ENCODE measurements around the gene HSD17B2.
"Not testable (repeated sequence)": the region's sequence is repeated elsewhere in the genome, so short reads cannot be mapped to it uniquely, and the experiment has no call there.

Gene HSD17B2, protein sequence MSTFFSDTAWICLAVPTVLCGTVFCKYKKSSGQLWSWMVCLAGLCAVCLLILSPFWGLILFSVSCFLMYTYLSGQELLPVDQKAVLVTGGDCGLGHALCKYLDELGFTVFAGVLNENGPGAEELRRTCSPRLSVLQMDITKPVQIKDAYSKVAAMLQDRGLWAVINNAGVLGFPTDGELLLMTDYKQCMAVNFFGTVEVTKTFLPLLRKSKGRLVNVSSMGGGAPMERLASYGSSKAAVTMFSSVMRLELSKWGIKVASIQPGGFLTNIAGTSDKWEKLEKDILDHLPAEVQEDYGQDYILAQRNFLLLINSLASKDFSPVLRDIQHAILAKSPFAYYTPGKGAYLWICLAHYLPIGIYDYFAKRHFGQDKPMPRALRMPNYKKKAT

DNA sequence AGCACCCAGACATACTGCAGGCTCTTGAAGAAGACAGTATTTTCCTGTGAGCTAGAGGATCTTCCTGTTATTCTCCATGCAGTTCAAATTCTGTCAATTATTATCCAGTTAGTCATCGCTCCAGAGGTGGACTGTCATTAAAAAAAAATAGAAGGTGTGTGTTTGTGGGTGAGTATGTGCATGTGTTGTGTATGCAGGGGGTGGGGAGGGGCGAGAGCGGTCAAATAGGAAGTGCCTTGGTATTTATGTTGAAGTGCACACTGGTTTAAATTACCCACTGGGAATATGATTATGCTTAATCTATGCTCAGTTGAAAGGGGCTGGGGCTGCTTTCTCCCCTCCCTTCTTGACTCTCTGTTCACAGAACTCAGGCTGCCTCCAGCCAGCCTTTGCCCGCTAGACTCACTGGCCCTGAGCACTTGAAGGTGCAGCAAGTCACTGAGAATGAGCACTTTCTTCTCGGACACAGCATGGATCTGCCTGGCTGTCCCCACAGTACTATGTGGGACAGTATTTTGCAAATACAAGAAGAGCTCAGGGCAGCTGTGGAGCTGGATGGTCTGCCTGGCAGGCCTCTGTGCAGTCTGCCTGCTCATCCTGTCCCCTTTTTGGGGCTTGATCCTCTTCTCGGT is at the start of gene HSD17B2:
Gene HSD17B2, plus strand, starts transcription at position 273 of the 632 bp plus-strand sequence. Its CDS starts 172 bp downstream, at position 445.
- DNase-seq = no peak

DNA sequence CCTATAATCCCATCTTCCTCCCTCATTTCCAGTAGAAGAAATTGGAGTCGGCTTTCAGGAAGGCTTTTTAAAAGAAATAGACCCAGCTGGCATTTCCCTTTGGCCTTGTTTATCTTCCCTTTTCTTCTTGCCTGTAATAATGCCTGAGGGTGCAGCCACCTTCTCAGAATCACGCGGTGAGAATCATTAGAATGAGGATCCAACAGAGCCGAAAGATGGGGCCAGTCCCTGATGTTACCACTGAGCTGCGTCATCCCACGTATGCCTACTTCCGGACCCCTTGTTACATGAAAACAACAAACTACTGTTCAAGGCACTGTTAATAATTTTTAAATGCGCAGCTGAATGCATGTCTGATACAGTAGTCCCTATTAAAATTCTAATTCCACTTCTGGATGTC is 47.9 kb upstream of the HSD17B2 start:
- DNase-seq = no peak

DNA sequence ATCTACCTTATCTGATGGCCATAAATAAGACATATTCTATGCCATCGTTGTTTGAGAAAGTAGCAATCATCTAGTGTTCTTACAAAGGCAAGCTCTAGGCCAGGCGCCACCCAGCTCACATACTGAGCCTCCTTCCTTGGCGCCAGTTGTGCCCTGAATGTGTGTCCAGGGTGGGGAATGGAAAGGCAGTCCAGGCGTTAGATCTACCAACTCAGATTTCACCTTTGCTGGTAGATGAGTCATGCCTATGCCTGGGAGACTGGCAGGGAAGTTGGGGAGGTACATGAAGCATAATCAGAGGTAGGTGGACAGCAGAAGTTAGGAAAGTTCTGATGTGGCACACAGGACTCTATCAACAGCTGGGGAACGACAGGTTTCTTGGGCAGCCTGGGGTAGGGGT is 47.3 kb upstream of the HSD17B2 start:
- DNase-seq = no peak

DNA sequence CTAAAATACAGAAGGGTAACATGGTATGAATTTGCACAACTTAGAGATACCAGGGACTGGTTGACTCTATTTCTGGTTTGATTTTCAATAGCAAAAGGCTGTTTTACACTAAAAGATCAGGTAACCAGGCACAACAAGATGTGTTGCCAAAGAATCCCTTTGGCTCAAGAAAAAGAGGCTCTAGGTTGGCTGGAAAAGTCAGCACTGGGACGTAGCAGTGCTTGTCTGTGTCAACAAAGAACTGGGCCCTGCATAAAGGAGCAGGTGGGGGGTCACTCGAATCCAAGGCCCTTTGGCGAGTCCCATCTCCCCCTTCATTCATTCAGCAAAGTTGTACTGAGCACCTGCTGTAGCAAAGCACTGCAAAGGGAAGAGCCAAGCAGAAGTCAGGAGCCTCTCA is 42.2 kb upstream of the HSD17B2 start:
- no peak for DNase-seq

DNA sequence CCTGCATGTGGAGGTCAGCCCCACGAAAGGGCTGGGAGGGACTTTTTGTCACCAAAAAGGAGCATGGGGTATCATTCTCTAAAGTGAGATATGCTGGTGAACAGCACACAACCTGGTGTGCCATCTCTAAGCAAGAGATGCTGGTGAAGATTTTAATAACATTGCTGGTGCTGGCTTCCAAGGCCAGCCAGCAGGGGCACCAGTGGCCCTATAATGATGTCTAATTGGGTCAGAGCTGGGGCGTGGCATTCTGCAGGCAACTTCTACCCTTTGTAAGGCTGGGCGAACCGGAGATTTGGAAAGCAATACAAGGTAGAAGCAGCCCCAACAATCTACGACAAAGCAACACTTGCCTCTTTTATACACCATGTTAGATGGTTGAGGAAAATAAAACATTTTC is 40.6 kb upstream of the HSD17B2 start:
- no peak for DNase-seq

DNA sequence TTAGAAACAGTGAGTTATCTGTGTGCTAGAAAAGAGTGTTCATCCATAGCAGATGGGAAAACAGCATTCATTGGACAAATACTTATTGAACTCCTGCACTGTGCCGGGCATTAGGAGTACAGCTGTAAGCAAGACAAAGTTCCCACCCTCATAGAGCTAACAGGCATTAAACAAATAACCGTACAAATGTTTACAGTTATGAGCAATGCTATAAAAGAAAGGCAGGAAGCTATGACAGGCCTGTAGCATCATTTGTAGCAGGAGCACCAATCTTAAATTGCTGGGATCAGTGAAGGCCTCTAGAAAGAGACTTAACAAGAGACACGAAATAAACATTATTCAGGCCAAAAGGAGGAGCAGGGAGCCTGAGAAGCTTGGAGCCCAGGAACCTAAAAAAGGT is 39.4 kb upstream of the HSD17B2 start:
- no peak for DNase-seq

DNA sequence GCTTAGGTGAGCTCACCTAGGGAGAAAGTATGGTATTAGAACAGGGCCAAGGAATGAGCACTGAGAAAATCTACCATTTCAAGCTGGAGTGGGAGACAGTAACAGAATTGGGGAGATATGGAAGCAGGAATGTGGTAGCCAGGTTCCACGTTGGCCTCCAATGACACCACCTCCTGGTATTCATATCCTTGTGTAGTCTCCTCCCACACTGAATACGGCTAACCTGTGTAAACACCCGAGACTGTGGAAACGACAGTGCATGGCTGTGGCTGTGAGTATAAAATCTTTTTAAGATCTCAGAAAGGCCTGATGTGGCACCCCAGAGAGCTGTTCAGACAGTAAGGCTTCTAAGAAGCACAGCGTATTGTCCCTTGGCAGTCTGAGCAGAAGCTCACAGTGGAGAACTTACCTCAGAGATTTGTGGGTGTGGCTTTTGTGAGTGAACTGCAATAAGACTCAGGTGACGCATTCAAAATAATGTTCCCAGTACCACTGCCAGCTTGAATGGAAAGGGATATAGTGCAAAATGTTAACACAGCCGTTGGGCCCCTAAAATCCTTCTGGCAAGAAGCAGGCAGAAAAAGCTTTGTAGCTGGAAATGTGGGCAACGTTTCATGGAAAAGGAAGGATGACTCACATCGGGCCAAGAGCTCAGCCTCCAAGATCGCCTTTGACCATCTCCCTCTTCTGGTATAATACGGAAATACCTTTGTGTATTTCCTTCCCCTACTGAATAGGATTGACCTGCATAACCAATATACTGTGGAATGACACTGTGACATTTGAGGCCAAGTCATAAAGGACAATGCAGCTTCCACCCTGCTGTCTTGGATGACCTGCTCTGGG is 38.2 kb upstream of the HSD17B2 start:
- DNase-seq = no peak

DNA sequence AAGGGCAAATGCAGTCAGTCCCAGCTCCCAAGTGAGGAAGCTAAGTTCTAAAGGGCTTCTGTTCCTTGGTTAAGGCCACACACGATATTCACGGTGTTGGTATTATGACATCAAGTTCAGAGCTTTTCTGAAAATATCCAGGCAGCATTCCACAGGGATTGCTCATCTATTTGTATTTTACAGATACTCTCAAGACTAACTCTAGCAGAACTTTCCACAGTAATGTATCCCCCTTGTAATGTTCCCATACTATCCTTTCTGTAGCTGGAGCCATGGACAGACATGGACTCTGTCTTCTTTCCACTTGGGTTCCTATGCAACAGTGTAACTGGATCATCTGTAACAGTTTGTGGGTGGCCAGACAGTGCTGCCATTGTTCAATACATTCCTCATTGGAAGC is 37.3 kb upstream of the HSD17B2 start:
- no peak for DNase-seq

DNA sequence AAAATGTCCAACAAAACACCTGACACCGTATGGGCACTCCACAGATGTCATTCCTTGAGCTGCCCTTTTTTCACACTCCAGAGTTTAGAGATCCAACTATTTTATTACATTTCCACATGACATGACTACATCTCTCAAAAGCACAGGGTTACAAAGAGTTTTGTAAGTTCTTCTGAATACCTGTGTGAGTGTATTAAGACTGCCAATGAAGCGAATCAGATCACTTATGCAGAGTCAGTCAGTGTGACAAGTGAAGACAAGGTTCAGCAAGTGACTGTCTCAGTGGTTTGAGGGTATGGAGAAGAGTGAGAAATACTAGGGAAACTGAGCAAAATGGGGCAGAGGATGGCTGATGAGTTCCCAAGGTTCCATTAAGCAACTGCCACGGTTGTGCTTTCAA is 32.2 kb upstream of the HSD17B2 start:
- no peak for DNase-seq

DNA sequence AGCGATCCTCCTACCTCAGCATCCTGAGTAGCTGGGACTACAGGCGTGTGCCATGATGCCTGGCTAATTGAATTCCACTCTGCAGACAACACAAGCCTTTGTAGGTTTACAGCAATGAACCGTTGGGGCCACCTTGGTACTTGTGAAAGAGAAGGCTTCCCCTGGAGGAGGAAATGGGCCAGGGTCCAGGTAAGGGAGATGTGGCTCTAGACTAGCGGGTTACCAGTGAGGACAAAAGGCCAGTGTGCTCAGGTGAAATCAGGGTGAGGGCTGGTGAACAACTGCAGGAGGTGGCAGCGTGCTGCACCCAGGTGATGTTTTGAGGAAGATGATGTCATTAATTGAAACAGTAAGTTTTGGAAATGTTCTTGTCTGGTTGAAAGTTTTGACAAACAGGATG is 30.5 kb upstream of the HSD17B2 start:
- no peak for DNase-seq

DNA sequence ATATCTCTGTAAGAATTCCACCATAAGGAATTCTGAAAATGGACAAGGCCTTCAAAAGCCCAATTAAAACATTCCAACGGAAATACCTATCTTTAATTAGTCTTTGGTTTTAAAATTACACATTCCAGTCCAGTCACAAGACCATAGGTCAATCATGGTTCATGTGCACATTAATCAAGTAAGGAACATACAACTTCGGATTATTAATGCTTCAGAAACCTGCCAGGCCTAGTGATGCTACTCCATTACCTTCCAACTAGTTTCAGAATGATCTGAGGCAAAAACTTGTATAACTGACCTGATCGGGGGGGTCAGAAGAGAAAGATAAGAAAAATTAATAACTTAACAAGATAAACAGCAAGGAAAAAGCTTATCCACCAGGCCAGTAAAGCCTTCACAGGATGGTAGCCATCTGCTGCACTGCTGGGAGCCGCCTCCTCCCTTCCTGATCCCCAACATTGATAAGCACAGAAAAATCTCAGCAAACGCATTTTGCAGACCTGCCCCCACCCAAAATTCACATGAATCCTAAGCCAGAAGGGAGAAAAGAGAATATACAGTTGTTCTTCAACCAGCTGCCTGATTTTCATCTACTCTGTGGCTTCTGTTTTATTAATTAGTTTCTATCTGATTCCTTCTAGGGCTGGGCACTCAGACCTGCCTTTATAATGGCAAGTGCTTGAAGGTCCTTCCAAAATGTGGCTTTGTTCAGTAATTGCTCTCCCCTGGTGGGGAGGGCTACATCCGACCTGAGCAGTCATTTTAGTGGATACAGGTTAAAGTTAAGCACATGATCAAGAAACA is 29.8 kb upstream of the HSD17B2 start:
- no peak for DNase-seq

DNA sequence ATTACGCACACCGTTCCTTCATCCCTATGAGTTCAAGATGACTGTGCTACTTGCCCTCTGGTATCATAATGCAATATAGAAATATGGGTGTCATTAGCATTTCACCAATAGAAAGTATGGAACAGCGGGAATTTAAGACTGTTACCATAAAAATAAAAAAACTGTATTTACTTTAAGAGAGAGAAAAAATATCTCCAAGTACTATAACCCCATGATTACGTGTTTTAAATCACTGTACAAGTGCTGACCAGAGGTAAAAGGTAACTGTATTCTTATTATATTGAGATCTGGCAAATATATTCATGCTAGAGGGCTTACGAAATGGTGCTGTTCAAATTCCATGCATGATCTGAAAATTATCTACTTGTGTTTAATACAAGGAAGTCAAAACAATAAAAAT is 29.0 kb upstream of the HSD17B2 start:
- no peak for DNase-seq

DNA sequence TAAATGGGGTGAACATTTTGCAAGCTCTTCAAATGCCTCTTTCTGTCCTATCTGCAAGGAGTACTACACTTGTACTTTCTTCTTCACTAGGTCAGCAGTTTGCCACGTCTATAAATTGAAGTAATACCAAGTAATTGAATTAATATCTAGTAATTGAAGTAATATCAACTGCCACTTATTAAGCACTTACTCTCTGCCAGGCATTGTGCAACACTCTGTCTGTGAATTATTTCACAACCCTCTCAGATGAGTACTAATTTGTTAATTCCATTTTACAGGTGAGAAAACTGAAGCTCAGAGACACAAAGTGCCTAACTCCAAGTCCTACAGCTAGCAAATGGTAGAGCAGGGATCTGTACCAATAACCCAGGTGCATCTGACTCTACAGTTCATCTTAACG is 27.9 kb upstream of the HSD17B2 start:
- DNase-seq = no peak

DNA sequence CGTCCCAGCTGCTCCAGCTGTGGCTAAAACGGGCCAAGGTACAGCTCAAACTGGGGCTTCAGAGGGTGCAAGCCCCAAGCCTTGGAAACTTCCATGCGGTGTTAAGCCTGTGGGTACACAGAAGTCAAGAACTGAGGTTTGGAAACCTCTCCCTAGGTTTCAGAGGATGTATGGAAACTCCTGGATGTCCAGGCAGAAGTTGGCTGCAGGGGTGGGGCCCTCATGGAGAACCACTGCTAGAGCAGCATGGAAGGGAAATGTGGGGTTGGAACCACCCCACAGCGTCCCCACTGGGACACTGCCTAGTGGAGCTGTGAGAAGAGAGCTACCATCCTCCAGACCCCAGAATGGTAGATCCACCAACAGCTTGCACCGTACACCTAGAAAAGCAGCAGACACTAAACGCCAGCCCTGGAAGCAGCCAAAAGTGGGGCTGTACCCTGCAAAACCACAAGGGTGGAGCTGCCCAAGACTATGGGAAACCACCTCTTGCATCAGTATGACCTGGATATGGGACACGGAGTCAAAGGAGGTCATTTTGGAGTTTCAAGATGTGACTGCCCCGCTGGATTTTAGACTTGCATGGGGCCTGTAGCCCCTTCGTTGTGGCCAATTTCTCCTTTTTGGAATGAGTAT is 26.0 kb upstream of the HSD17B2 start:
- DNase-seq = no peak

DNA sequence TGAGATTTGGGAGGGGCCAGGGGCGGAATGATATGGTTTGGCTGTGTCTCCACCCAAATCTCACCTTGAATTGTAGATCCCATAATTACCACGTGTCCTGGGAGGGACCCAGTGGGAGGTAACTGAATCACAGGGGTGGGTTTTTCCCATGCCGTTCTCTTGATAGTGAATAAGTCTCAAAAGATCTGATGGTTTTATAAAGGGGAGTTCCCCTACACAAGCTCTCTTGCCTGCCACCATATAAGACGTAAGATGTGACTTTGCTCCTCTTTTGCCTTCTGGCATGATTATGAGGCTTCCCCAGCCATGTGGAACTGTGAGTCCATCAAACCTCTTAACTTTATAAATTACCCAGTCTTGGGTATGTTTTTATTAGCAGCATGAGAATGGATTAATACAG is 25.3 kb upstream of the HSD17B2 start:
- DNase-seq = not testable (repeated sequence)

DNA sequence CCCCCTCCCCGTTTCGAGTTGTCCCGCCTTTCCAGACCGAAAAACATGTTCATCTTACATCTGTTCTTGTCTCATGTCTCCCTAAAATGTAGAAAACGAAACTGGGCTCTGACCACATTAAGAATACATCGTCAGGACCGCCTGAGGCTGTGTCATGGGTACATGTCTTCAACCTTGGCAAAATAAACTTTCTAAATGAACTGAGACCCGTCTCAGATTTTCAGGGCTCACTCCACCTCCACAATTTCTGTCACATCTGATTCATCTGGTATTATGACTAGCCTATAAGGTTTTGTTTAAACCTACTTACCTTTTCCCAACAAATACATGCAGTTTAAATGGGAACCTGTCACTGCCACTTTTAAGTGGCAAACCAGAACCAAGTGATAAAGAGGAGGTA is 24.4 kb upstream of the HSD17B2 start:
- no peak for DNase-seq

DNA sequence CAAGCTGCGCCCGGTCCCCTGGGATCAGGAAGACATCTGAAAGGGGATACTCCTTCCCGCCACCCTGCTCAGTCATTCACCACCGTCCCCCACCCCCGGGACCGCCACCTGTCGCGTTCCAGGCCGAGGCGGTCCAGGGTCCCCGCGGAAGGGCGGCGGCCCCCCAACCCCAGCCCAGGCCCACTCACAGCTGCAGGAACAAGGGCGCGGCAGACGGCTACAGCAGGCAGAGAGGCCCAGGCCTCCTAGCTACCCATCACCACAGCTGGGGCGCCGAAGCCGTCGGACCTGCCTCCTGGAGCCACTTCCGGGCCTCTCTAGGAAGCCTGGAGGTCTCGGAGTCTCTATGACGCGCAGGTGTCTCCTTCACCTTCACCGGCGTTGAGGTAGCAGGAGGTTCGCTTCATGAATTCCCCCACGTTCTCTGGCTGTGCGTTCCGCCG is 23.8 kb upstream of the HSD17B2 start, which contains the start of gene SDR42E1:
Gene SDR42E1, minus strand, starts transcription at position 272 of the 443 bp plus-strand sequence. CDS start 10,612 bp downstream, outside the sequence.
- DNase-seq = no peak

DNA sequence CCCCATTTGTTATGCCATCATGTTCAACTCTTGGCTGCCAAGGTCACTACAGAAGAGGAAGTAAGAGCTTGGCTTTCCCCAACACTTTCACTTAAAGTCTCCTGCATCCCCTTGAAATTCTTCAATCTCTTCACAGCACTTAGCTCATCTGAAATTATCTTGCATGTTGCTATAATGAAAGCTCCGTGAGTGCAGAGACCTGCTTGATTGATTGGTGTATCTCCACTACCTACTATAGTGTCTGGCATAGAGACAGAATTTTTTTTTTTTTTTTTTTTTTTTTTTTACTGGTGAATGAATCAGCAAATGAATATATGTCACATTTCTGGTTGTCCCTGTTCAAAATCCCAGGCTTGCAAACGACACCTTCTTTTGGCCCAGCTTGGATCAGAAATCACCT is 21.9 kb upstream of the HSD17B2 start:
- DNase-seq = no peak

DNA sequence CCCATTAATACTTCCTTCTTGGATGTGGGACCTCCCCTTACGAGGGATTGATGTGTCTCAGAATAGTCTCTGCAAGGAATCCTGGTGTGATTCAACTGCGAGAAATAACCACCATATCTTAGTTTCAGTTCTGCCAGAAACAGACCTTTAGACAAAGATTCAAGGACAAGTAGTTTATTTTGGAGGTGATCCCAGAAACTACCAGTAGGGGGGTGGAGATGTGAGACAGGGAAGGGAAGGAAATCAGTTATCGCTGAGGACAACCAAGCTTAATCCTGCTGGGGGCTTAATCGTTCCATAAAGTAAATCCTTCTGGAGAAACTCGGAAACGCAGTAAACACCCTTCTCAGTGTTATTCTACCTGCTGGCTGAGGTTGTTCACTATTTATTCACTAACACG is 18.8 kb upstream of the HSD17B2 start:
- DNase-seq = no peak

DNA sequence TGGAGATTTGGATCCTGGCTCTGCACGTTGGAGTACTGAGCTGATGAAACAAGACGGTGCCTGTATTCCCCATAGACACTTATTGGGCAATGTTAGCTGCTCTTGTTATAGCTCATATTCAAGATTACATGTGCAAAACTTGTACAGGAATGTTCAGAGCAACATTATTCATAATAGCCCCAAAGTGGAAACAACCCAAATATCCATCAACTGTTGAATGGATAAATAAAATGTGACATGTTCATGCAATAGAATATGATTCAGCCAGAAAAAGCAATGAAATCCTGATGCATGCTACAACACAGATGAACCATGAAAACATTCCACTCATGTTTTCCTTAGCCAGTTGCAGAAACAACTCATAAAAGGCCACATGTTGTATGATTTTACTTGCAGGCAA is 18.1 kb upstream of the HSD17B2 start:
- no peak for DNase-seq

DNA sequence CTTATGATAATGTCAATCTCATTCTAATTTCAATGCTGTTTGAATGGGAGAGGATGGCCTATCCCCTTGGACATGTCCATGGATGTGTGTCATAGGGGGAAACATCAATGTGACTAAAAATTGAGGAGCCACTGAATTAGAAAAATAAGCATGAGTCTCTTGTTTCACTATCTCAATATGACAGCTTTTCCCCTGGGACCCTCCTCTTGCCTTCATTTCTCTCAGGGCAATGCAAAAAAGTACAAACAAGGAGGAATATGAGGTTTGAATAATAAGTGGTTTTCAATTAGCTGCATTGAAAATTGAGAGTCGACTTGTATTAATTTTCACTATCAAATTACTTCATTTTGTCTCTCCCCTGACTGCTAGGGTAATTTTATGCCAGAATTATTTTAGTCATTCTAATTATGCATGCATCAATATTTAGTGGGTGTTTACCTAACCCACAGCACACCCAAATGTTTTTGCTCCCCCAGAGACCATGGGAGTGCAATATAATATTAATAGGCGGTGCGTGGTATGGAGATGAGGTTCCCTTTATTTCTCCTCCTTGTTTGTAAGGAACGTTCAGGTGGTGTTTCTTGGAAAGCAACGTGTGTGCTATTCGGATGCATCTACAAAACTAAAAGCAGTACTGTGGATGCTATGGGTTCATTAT is 17.0 kb upstream of the HSD17B2 start:
- DNase-seq = no peak

DNA sequence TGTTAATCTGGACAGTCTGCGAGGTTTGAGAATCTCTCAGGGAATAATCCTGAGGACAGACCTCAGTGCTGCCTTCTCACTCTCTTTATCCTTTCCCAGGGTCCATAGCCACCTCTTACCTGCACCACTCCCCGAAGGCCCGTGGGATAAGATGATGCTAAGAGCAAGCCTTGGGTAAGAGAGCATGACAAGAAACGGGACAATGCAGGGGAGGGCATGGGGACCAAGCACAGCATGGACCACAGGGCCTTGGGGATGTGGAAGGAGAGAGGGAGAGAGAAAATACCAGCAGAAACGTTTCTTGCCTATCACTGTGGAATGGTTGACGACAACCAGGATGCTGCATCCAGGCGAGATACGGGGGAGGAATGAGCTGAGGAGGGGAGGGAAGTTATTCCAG is 15.5 kb upstream of the HSD17B2 start:
- no peak for DNase-seq
